Body of pancreas (tissue), 4 donors: ENCODE data around the gene LRRFIP1. TPM values are rescaled to one million over a fixed set of nuclear protein-coding genes. Genes with fewer than 3 reads are reported as not detected.

Source experiments
- ATAC-seq: fragments of 150-250 bp; one replicate; pipeline ENCODE4 v1.9.1; 2016
- DNase-seq, 4 donors: peaks; one replicate each; pipeline ENCODE4 v3.0.0-alpha.2; 2019
- H3K27ac ChIP-seq, 4 donors: fragments of 200-600 bp; sonication (generic); 1 replicate in 3 of 4; 2 replicates in 1 of 4; pipeline versions ENCODE4 v1.5.1 to v1.6.1; 2016 to 2019; ENCODE audit warnings: mild to moderate bottlenecking in 1 of 4, mixed read lengths in 1 of 4, moderate library complexity in 1 of 4
- H3K27me3 ChIP-seq, 2 donors: fragments of 200-600 bp; sonication (generic); one replicate each; pipeline ENCODE4 v1.6.0; 2016; ENCODE audit warnings: mild to moderate bottlenecking in 1 of 2
- H3K36me3 ChIP-seq, 2 donors: fragments of 200-600 bp; sonication (generic); replicated peaks in 1 of 2; 2 replicates each; pipeline ENCODE4 v1.5.1; 2016; ENCODE audit warnings: low read depth in 2 of 2; ENCODE audit not compliant: insufficient read depth in 1 of 2
- H3K4me1 ChIP-seq: fragments of 200-600 bp; sonication (generic); one replicate; pipeline ENCODE4 v1.6.0; 2016
- H3K4me3 ChIP-seq, 2 donors: fragments of 200-600 bp; sonication (generic); 1 replicate in 1 of 2; 2 replicates in 1 of 2; pipeline ENCODE4 v1.5.1; 2016 to 2019
- H3K9me3 ChIP-seq, 3 donors: fragments of 200-600 bp; sonication (generic); 1 replicate in 2 of 3; 2 replicates in 1 of 3; pipeline ENCODE4 v1.5.1; 2016
- CTCF ChIP-seq, 7 experiments: fragments of 450-650 bp in 4 of 7; fragments of 200-600 bp in 3 of 7; sonication (generic) in 3 of 7; IDR thresholded peaks; one replicate each; pipeline ENCODE4 v1.5.1; 2016 to 2019; ENCODE audit warnings: antibody characterized with exemption in 7 of 7
- POLR2A ChIP-seq, 3 donors: fragments of 450-650 bp; IDR thresholded peaks; one replicate each; pipeline ENCODE4 v1.6.1; 2016; ENCODE audit warnings: antibody characterized with exemption in 3 of 3, mild to moderate bottlenecking in 2 of 3
- WGBS, 2 donors: methylation state at CpG; one replicate each; pipeline ENCODE4 v1.1.5; 2017; 5-methylcytosine and 5-hydroxymethylcytosine counted together
- intact Hi-C: fragments of 100-400 bp; cut with DNase I; formaldehyde crosslinking; loops from one replicate; pipeline ENCODE4 v1.15.1; 2023
- total RNA-seq, 2 donors: library from RNA; depleted of rRNA; stranded (reverse); fragments of >200 nt; gene quantifications; one replicate each; pipeline ENCODE4 v1.1.0, GENCODE V29; 2016

Gene LRRFIP1
- total RNA-seq, 2 donors from 2014 or later, result 49.8 to 57.1 TPM

- TF ChIP-seq POLR2A (IDR thresholded peaks at IDR 0.05), result no peak
- no peak for TF ChIP-seq CTCF (IDR thresholded peaks at IDR 0.05)
- H3K9me3 ChIP-seq, result no peaks in the 10 kb centered on the region
- H3K4me3 ChIP-seq, result no peak overlapping the region
- H3K27ac ChIP-seq, result peak overlapping the region; percentile 41 to 60 (median 56)
- intact Hi-C loops, result no loop called here
- no peaks in the 10 kb centered on the region for H3K36me3 ChIP-seq
- ATAC-seq (peak; percentile 23), DNase-seq (peak in 1 of 4 donors; percentile 45)
- H3K4me1 ChIP-seq, result peaks cover 29% of the 10 kb centered on the region
- no peaks in the 10 kb centered on the region for H3K27me3 ChIP-seq
- WGBS, 2 donors, result 8 to 34% methylated on average over 12 to 50 of the region's 54 CpGs
Measured at GRCh38 chr2:237626813-237627440, 460 bp upstream of the LRRFIP1 start.

GRCh38 chr2:237628247-237629187 is 1.1 kb downstream of the LRRFIP1 start:
- peak in 3 of 4 donors; percentile 25 to 50 (median 28) for DNase-seq
- Histone ChIP-seq H3K27me3 (no peaks in the 10 kb centered on the region), H3K27ac (peak overlapping the region; percentile 9 to 60 (median 44)), H3K4me3 (no peak overlapping the region), H3K4me1 (peaks cover 29% of the 10 kb centered on the region), H3K9me3 (no peaks in the 10 kb centered on the region), H3K36me3 (no peaks in the 10 kb centered on the region)
- TF ChIP-seq CTCF (IDR thresholded peaks at IDR 0.05), result no peak
- TF ChIP-seq POLR2A (IDR thresholded peaks at IDR 0.05), result no peak
- 26 to 32% methylated on average over 14 of the region's 14 CpGs for WGBS, 2 donors
- peak; percentile 23 for ATAC-seq
- intact Hi-C loops, result no loop called here

GRCh38 chr2:237629188-237629534 is 1.8 kb downstream of the LRRFIP1 start:
- H3K9me3 ChIP-seq, result no peaks in the 10 kb centered on the region
- TF ChIP-seq POLR2A (IDR thresholded peaks at IDR 0.05) (no peak), CTCF (IDR thresholded peaks at IDR 0.05) (no peak)
- ATAC-seq, result no peak
- peaks cover 29% of the 10 kb centered on the region for H3K4me1 ChIP-seq
- peak overlapping the region; percentile 9 to 60 (median 44) for H3K27ac ChIP-seq
- no peaks in the 10 kb centered on the region for H3K36me3 ChIP-seq
- no peak overlapping the region for H3K4me3 ChIP-seq
- intact Hi-C loops, result no loop called here
- no peak for DNase-seq
- WGBS, 2 donors, result 44 to 65% methylated on average over 1 of the region's 1 CpG
- H3K27me3 ChIP-seq, result no peaks in the 10 kb centered on the region

GRCh38 chr2:237629739-237630138 is 2.4 kb downstream of the LRRFIP1 start:
- H3K4me3 ChIP-seq, result no peak overlapping the region
- WGBS, 2 donors, result 51 to 81% methylated on average over 8 of the region's 8 CpGs
- intact Hi-C loops, result no loop called here
- TF ChIP-seq POLR2A (IDR thresholded peaks at IDR 0.05) (no peak), CTCF (IDR thresholded peaks at IDR 0.05) (no peak)
- no peaks in the 10 kb centered on the region for H3K27me3 ChIP-seq
- no peak for ATAC-seq
- H3K9me3 ChIP-seq, result no peaks in the 10 kb centered on the region
- peaks cover 29% of the 10 kb centered on the region for H3K4me1 ChIP-seq
- no peaks in the 10 kb centered on the region for H3K36me3 ChIP-seq
- no peak overlapping the region for H3K27ac ChIP-seq
- DNase-seq, result no peak
